ENCODE data around the gene FAM149A. TPM values are rescaled to one million over a fixed set of nuclear protein-coding genes. Genes with fewer than 3 reads are reported as not detected.

The FAM149A gene
- polyA plus RNA-seq, 1 donor: 6.6 TPM

DNA sequence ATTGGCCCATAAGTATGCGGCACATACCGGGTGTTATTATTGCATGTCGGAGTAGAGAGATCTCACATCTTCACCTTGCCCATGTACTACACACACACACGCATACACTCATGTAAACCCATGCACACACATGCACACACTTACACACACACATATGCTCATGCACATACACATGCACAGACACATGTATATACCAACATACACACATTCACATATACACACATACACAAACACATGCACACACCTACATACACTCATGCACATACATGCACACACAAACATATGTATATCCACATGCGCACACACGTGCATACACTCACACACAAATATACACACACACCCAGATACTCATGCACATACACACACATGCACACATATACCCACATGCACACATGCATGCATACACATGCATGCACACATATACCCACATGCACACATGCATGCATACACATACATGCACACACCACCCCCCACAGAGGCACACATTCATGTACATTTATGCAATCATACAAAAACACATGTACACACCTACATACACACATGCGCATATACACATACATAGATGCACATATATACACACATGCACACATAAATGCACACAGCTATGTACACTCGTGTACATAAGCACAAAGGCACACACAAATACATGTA is 98.1 kb downstream of the FAM149A start:
- DNase-seq: no peak

DNA sequence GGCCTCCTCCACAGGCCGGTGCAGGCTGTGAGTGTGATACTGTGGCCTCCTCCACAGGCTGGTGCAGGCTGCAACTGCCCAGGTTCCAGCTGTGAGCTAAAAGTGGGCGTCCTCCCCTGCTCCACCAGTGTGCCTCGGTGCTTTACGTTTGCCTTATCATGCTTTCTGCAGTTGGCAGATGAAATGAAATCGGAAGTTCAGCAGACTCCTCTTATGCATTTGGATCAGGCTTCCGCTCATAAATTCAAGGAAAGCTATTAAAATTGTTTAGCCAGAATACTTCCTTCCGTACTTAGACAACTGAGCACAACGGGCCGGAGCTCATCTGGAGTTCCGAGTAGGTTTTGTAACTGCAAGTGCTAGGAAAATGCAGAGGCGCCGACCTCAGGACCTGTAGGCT is 98.9 kb downstream of the FAM149A start:
- DNase-seq: no peak

DNA sequence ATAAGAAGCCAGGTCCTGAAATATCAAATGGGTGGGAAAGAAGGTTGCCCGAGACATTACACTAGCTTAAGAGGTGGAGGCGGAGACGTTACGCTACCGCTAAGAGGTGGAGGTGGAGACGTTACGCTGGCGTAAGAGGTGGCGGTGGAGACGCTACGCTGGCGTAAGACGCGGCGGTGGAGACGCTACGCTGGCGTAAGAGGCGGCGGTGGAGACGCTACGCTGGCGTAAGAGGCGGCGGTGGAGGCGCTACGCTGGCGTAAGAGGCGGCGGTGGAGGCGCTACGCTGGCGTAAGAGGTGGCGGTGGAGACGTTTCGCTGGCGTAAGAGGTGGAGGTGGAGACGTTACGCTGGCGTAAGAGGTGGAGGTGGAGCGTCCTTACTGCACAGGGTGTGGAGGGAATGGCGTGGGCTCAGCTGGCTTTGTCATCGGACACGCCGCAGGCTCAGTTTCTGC is 99.6 kb downstream of the FAM149A start:
- no peak for DNase-seq

DNA sequence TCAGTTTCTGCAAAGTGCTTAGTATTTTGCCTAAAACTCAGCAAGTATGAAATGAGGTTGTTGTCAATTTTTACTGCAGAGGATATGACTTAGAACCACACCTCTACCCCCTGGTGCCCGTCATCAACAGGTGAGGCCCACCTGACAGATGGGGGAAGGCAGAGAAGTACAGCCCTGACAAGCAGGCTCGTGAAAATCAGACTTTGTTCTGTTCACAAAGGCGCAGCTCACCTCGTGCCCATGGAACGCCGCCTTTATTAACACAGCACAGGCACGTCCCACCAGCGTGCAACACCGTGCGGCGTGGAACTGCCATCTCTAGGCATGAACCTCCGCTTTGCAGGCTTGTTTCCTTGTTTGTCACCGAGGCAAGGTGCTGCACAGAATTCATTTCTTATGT is 100.2 kb downstream of the FAM149A start:
- no peak for DNase-seq

DNA sequence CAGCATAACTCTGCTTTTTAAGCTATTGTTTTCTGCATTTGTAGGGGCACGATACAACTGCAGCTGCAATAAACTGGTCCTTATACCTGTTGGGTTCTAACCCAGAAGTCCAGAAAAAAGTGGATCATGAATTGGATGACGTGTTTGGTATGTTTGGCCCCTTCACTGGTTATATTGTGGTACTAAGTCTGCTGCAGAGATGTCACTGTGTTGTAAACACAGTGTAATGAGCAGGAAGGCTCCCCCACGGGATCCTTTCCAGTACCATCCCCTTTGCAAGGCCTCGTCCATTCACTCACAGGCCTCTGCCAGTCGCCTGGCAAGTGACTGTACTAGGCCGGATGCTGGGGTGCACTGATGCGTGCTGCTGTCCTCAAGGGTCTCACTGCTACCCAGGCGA is 100.7 kb downstream of the FAM149A start:
- no peak for DNase-seq

DNA sequence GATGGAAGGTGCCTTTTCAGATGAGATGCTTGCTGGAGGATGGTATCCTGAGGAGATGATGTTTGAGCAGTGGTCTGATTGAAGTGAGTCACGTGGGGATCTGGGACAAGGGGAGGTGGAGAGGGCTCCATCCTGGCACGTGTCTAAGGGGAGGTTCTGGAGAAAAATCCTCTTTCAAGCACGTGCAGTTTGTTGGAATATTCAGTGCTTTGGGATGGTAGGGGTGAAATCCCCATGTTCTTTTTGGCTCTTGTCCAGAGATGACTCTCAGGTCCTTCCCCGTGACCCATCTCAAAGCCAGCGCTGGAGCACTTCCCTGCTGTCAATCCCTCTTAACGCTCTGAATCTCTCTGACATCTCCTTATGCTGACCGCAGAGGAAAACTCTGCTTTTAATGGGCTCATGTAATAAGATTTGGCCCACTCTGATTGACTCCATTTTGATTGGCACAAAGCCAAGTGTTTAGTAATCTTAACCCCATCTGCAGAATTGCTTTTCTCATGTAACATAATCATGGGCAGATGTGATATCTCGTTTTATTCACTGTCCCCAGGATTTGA is 112.0 kb downstream of the FAM149A start:
- no peak for DNase-seq

DNA sequence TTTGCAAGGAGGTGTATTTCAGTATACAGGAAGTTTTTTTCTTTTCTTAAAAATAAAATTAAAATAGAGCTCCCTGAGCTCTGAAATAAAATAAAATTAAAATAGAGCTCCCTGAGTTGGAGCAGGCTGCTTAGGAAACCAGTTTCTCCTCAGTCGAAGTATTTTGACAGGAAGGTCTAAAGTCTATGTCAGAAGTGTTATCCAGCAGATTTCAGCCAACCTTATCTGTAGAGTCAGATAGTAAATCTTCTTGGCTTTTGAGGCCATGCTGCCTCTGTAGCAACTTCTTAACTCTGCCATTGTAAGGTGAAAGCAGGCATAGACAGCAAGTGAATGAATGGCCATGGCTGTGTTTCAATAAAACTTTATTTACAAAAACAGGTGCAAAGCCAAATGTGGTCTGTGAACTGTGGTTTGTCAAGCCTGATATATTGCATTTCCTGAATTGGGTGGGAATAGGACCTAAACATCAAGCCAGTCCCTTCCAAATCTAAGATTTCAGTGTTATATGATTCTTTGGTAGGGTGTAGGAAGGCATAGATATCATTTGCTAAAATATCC is 113.3 kb downstream of the FAM149A start:
- DNase-seq: no peak

DNA sequence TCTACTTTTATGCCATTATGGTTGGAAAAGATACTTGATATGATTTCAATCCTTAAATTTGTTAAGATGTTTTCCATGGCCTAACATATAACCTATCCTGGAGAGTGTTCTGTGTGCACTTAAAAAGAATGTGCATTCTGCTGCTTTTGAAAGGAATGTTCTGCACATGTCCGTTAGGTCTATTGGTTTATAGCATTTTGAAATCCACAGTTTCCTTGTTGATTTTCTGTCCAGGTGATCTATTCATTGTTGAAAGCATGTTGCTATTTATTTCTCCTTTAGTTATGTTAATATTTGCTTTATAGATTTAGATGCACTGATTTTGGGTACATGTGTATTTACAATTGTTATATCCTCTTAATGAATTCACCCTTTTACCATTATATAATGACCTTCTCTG is 117.1 kb downstream of the FAM149A start:
- no peak for DNase-seq

Other genes starting within 250 kb of the FAM149A start
- 1.5 TPM for gene TLR3, start 35.5 kb upstream of the FAM149A start, polyA plus RNA-seq (ENCODE audit: insufficient read length)
- gene CYP4V2, start 86.9 kb downstream of the FAM149A start, polyA plus RNA-seq (ENCODE audit: insufficient read length): 6.1 TPM
- gene KLKB1, start 122.8 kb downstream of the FAM149A start, polyA plus RNA-seq (ENCODE audit: insufficient read length): not detected
- gene F11, start 161.5 kb downstream of the FAM149A start, polyA plus RNA-seq (ENCODE audit: insufficient read length): not detected

All from hindlimb muscle (tissue), 1 donor.